HG03558 (cell line): ENCODE data around the gene UFSP1.

Experiments used
- ATAC-seq: cut with Tn5 transposase; IDR thresholded peaks from one replicate; pipeline ENCODE4 v1.9.1; 2021; ENCODE audit warnings: moderate number of reproducible peaks; ENCODE audit not compliant: unreplicated experiment; ENCODE audit errors: extremely low read depth

The UFSP1 gene

DNA sequence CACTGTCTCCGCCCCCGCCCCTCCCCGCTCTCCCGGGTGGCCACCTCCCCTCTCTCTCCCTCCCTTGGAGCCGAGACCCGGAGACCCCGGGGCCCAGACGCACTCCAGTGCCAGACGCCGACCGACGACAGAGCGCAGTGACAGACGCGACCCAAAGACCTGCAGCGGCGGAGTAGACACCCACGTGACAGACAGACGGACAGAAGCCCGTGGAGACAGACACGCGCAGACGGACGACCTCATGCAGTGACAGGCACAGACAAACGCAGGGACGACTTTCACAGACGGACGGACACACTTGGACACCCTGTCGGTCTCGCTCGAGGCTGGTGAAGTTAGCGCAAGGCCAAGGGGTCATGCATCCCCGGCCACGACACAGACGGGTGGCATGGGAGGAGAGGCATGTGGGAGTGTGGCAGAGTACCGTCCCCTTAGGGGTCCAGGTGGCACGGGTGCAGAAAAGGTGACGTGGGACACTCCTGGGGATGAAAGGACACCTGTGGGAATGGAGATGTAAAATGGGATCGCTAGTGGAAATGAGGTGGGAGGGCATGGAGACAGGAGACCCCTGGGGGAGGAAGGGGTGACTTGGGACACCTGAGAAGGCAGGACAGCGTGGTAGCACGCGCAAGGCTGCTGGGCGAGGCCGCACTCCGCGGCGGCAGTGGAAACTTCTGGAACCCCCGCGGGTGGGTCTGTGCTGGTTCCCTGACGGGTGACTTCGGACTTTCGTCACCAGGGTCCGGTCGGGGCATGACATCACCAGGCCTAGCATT is 6.6 kb upstream of the UFSP1 start:
- no peak for ATAC-seq

DNA sequence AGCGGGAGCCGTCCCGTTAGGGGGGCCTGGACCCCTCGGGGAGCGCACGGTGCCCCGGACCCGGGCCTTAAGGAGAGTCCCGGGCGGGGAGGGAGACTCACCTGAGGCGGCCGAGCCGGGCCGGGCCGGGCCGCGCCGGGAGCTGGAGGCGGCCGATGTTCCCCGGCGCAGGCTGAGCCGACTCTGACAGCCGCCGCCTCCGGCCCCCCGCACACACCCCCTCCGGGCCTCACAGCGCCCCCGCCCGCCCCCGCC is 6.1 kb upstream of the UFSP1 start, which contains the start of gene ACHE:
Gene ACHE, minus strand, starts transcription at position 188 of the 255 bp plus-strand sequence. CDS start 1,656 bp downstream, outside the sequence.
- ATAC-seq = no peak

DNA sequence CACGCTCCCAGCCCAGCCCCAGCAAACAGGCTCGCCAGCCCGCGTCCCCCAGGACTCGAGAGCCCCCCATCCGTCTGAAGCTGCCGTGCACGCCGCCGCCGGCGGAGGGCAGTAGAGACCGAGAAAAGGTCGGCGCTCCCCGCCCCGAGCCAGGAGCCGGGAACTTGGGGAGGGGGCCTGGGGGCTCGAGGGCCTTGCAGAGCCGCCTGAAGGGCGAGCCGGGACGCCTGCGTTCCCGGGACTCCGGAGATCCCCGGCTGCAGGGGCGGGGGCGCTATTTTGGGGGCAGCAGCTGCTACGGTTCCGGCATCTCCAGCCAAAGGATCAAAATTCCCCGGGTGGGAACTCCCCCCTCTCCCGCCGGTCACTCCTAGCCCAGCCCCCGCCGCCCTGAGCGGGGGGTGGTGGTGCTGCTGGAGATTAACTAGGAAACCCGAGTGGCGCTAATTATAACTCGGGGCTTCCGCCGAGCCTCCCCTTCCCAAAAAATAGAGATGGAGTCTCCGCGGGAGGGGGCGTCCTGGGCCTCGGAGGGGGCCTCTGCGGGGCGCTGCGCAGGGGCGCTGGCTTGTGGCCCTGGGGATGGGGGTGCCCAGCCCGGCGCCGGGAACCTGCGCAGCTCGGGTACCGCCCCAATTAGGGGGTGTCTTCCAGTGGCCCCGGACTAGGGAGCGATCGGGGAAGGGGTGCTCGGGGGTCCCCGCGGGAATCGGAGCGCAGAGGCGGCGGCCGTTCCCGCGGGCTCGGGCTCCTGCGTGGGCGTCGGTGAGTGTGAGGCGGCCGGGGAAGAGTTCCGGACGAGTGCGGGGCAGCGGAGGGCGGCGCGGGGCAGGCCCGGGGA is 5.6 kb upstream of the UFSP1 start:
- ATAC-seq = no peak

DNA sequence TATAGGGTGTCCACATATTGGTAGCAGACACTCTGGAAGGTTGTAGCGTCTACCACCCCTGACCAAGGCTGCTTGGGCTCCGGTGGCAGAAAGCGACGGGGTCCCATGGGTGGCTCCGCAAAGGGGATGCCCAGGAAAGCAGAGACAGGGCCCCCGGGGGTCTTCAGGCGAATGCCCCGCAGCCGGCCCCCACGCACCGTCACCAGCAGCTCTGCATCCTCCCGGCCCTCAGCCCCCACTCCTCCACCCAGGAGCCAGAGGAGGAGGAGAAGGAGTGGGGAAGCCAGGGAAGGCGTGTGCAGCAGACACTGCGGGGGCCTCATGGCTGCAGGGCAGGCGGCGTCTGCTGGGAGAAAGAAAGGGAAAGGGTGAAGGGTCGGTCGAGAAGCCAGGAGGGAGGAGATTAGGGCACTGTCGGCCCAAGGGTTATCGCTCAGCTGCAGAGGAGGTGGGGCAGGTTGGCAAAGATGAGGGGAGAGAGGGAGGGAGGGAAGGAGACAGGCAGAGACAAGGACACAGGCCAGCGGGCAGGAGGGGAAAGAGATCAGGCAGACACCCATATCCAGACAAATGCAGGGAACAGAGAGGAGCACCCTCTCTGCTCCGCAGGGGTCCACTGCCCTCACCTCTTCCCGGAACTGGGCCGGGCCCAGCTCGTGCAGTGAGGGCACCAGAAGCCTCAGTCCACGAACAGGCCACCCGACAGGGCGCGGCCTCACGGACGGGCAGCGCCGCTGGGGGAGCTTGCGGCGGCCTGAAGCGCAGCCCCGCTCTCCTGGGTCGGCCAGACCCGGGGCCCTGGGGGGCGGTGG is 4.6 kb upstream of the UFSP1 start:
- no peak for ATAC-seq

DNA sequence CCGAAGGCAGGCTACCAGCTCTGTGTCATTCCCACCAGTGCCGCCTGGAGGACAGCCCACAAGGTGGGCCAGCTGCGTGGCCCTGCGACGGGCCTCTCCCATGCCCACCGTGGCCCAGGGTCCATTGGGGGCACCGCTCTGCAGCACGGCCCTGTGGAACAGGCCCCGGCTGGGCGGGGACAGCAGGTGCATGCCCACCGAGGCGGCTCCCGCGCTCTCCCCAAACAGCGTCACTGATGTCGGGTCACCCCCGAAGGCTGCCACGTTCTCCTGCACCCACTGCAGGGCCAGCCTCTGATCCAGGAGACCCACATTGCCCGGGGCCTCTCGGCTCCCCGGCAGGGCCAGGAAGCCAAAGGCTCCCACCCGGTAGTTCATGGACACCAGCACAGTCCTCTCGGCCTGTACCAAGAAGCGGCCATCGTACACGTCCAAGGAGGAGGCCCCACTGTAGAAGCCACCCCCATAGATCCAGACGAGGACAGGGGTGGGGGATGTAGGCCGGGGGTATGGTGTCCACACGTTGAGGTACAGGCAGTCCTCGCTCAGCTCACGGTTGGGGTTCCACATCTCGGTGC is 3.9 kb upstream of the UFSP1 start:
- ATAC-seq = no peak

DNA sequence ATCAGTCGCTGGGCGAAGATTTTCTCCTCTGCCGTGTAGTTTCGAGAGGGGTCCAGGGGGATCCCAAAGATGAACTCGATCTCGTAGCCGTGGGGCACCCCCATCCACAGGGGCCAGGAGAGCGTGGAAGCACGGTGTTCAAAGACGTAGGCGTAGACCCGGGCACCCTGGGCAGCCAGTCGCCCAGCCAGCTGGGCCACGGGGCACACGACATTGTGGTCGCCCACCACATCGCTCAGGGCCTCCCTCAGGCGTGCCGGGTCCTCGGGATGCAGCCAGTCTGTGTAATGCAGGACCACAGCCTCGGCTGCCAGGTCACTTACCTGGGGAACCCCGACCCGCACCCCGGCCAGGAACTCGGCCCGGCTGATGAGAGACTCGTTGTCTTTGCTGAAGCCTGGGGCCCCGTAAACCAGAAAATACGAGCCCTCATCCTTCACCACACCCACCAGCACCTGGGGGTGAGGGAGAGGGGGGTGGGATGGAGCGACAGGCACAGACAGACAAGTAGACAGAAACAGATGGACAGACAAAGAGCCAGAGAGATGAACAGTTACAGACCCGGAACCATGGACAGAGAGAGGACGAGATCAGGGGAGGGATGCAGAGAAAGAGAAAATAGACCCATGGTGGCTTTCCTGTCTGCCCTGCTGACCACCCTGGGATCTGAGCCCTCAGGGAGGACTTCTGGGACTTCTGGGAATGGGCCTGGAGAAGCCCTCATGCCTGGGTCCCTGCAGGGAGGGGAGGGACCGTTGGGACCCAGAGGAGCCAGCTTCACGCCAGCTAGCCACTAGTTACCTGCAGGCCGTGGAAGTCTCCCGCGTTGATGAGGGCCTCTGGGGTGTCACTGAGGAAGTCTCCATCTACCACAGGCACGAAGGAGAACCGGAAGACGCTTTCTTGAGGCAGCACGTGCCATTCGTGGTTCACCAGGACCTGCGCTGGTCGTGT is 3.1 kb upstream of the UFSP1 start:
- ATAC-seq = no peak

DNA sequence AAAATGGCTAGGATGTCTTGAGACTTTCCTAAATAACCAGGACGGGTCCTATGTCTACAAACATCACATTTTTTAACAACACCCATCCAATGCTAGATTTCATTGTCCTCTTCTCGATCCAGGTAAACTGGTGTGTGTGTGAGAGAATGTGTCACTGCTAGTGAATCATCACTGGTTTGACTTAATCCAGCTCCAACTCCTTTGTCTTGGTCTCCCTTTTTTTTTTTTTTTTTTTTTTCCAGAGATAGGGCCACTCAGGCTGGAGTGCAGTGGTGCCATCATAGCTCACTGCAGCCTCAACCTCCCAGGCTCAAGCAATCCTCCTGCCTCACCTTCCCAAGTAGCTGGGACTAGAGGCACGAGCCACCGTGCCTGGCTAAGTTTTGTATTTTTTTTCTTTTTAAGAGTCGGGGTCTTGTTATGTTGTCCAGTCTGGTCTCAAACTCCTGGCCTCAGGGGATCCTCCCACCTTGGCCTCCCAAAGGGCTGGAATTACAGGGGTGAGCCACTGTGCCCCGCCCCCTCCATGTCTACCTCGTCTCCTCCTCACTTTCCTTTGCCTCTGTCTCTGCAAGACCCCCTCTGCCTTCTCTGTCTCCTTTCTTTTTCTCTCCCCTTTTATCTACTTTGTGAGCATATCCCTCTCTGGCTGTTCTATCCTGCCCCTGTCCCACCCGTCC is 2.2 kb upstream of the UFSP1 start:
- ATAC-seq = no peak

DNA sequence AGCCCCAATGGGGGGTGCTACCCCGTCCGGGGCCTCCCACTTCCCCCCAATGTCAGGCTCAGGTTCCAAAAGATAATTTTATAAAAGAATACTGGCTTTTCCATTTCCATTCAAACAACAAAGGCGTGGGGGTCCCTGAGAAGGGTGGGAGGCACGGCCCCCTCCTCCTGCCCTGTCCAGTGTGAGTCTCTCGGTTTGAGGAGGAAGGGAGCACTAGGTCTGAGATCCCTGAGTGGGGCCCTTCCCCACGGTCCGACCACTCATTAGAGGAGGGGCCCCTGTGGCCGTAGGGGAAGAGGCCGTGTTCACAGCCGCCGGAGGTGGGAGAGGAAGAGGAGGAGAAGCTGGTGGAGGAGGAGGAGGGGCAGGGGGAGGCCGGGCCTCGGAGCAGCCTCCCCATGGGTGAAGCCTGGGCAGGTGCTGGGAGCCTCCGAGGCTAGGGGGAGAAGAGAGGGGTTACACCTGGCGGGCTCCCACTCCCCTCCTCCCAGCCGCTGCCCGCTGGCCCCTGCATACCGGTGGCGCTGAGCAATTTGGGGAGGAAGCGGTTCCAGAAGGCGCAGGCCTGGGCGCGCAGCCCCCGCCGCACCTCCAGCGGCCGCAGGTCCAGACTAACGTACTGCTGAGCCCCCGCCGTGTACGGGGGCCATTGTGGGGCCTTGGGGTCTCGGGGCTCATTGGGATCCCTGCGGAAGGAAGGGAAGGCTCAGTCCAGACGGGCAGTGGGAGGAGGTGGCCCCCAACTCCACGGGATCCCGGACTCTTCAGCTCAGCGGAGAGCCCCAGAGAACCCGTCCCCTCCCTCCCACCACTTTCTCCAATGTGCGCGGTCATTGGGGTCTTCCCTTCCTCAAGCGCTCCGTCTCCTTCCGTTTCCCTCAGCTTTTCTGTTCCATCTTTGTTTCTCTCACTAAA is 1.4 kb upstream of the UFSP1 start:
- no peak for ATAC-seq

DNA sequence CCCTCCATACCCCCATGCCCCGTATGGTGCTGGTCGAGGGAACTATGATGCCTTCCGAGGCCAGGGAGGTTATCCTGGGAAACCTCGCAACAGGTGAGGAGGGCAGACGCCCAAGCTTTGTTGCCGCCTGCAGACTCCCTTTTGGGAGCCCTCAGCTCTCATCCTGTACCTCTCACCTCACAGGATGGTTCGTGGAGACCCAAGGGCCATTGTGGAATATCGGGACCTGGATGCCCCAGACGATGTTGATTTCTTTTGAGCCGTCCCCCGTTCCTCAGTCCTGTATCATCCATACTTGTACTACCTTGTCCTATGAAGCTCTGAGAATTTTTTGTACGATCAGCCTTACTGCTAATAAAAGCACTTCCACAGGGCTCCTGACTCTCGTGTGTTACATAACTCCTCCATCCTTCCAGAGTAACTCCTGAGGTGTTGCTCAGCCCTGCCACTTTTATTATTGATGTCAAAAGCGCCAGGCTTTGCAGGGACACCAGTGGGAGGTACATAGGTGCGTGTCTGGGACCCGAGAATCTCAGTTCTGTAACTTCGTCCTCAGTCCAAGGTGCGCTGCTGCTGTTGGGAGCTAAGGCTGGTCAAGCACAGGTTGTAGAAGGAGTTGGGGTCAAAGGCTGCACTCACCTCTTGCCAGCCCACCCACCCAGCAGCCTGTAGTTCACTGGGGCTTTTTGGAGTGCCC is 1.1 kb downstream of the UFSP1 start:
- no peak for ATAC-seq

DNA sequence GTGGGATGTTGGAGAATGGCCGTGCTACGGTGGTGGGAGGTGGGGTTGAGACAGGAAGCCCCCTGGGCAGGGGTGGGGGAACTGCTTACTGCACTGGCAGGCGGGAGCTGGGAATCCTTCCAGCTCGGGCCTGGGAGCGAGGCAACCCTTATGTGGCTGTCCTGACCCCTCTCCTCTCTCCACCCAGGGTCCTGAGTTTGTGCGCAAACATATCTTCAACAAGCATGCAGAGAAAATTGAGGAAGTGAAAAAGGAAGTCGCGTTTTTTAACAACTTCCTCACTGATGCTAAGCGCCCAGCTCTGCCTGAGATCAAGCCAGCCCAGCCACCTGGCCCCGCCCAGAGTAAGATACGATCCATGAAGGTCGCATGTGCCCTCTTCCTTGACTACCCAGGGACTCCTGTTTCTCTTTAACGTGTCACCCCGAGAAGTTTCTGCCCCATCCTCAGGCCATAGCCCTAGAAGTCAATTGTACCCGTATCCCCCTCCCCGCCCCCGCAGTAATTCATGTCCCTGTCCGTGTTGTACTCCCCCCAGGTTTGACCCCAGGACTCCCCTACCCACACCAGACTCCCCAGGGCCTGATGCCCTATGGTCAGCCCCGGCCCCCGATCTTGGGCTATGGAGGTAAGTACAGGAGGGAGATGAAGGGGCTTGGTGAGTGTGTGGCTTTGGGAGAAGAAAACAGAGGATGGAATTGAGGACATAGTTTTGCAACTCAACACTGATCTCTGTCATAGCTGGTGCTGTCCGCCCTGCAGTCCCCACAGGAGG is 1.8 kb downstream of the UFSP1 start:
- ATAC-seq = peak; percentile 33

DNA sequence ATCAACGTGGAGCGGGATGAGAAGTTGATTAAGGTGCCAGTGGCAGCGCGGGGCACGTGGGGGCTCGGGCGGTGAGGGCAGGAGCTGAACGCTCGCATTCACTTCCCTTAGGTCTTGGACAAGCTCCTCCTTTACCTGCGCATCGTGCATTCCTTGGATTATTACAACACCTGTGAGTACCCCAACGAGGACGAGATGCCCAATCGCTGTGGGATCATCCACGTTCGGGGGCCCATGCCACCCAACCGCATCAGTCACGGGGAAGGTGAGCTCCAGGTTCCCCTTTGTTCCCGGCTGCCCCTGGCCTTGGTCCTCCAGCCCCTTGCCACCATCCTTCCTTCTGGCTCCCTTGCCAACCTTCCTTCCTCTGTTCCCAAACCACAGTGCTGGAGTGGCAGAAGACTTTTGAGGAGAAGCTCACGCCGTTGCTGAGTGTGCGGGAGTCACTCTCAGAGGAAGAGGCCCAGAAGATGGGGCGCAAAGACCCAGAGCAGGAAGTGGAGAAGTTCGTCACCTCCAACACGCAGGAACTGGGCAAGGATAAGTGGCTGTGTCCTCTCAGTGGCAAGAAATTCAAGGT is 2.5 kb downstream of the UFSP1 start:
- ATAC-seq = no peak

DNA sequence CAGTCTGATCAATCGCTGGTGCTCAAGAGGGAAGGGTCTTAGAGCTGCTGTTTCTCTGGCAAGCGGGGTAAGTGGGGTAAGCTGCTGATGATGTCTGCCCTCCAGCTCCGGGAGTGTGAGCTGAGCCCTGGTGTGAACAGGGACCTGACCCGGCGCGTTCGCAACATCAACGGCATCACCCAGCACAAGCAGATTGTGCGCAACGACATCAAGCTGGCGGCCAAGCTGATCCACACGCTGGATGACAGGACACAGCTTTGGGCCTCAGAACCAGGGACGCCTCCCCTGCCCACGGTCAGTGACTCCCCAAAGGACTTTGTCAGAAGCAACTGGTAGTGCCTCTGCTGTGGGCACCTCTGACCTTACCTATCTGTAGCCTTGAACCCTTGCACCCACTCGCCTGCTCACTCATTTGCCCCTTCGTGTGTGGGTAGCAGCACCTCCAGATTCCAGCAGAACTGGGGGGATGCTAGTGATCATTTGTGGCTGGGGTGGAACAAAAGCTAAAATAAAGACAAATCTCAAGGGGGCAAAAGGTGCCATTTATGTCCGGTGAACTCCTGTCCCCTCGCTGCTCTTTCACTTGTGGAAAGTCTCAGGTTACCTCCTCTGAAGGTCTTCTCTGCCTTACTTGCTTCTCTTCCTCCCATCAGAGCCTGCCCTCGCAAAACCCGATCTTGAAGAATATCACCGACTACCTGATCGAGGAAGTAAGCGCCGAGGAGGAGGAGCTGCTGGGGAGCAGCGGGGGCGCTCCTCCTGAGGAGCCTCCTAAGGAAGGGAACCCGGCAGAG is 3.2 kb downstream of the UFSP1 start:
- no peak for ATAC-seq

DNA sequence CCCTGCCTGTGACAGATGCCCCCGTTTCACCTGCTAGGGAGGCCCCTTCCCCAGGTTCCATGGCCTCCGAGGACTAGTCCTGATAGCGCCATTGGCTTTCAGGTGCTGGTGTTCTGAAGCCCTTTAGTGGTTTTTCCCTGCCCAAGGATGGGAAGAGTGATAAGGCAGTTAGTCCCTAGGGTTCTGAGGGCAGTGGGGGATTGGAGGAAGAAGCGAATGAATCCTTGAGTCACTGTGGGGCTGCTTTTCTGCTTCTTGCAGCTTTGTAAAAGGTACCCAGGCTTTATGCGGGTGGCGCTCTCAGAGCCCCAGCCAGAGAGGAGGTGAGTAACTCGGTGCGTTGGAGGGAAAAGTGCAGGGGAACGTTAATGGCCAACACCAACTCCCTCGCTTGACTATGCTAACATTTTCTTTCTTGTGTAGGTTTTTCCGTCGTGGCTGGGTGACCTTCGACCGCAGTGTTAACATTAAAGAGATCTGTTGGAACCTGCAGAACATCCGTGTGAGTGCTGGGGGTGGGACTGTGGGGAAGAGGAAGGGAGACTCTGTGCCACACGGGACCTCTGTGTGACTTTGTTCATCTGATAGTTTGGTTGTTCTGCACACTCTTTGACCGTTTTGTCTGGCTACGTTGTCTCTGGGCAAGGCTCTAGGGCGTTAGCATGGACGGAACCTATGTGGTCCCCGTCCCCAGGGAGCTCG is 3.9 kb downstream of the UFSP1 start:
- no peak for ATAC-seq

DNA sequence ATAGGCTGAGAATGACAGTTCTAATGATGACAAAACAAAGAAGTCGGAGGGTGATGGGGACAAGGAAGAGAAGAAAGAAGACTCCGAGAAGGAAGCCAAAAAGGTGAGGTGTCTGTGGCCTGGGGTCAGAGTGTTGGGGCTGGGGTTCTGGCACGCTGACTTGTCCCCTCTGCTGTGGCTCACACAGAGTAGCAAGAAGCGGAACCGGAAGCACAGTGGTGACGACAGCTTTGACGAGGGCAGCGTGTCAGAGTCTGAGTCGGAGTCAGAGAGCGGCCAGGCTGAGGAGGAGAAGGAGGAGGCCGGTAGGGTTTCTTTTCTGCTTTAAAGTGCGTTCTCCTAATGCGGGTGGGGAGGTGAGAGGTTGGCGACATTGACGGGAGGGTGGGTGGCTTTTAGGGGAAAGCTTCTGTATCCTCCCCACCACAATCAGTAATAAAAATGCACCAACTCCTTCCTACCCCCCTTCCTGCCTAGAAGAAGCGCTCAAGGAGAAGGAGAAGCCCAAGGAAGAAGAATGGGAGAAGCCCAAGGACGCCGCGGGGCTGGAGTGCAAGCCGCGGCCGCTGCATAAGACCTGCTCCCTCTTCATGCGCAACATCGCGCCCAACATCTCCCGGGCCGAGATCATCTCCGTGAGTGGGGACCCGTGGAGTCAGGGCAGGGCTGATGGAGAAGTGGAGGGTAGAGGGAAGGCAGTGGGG is 4.6 kb downstream of the UFSP1 start:
- no peak for ATAC-seq
